ENCODE data around the gene GRIN3A. TPM values are rescaled to one million over a fixed set of nuclear protein-coding genes. Genes with fewer than 3 reads are reported as not detected.

The GRIN3A gene
- total and polyA plus RNA-seq, 9 of the 15 experiments (the other 6 are each of a cell fraction or from before 2014, with no cell fraction given): 0.01 to 0.03 TPM; not detected in 7

DNA sequence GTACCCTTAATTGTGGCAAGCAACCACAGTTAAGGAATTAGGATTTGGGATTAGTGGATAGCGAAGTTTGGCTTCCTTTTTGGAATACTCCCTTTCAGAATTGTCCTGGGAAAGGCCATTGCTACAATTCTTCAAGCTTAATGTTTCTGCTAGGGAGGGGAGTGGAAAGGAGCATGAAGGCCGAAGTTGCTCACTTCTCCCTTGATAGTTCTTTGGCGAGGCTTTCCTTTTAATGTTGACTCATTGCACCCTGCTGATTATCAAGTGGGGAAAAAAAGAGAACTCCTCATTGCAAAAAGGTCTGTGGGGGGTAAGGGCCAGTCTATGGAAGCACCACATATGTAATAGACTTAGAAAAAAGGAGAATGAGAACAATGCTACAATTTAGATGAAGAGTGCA lies 30.7 kb downstream of the GRIN3A start:
- no peak for FAIRE-seq
- POLR2A ChIA-PET: no interaction called here
- H3K4me3 ChIP-seq: no peak overlapping the region
- TF ChIP-seq, protein P1, sequence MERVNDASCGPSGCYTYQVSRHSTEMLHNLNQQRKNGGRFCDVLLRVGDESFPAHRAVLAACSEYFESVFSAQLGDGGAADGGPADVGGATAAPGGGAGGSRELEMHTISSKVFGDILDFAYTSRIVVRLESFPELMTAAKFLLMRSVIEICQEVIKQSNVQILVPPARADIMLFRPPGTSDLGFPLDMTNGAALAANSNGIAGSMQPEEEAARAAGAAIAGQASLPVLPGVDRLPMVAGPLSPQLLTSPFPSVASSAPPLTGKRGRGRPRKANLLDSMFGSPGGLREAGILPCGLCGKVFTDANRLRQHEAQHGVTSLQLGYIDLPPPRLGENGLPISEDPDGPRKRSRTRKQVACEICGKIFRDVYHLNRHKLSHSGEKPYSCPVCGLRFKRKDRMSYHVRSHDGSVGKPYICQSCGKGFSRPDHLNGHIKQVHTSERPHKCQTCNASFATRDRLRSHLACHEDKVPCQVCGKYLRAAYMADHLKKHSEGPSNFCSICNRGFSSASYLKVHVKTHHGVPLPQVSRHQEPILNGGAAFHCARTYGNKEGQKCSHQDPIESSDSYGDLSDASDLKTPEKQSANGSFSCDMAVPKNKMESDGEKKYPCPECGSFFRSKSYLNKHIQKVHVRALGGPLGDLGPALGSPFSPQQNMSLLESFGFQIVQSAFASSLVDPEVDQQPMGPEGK (CRISPR knock-in tag; IDR thresholded peaks at IDR 0.05; ENCODE audit: borderline replicate concordance): no peak
- TF ChIP-seq ZNF324 (CRISPR knock-in tag; IDR thresholded peaks at IDR 0.05) (no peak), CBFA2T2 (conservative IDR thresholded peaks at IDR 0.05) (no peak), ZNF589 (CRISPR knock-in tag; IDR thresholded peaks at IDR 0.05; ENCODE audit: low read depth) (no peak), ZNF583 (CRISPR knock-in tag; IDR thresholded peaks at IDR 0.05) (no peak), NFRKB (IDR thresholded peaks at IDR 0.05; ENCODE audit: low read depth) (no peak)
- TF ChIP-seq, protein P2, sequence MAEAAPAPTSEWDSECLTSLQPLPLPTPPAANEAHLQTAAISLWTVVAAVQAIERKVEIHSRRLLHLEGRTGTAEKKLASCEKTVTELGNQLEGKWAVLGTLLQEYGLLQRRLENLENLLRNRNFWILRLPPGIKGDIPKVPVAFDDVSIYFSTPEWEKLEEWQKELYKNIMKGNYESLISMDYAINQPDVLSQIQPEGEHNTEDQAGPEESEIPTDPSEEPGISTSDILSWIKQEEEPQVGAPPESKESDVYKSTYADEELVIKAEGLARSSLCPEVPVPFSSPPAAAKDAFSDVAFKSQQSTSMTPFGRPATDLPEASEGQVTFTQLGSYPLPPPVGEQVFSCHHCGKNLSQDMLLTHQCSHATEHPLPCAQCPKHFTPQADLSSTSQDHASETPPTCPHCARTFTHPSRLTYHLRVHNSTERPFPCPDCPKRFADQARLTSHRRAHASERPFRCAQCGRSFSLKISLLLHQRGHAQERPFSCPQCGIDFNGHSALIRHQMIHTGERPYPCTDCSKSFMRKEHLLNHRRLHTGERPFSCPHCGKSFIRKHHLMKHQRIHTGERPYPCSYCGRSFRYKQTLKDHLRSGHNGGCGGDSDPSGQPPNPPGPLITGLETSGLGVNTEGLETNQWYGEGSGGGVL (CRISPR knock-in tag; IDR thresholded peaks at IDR 0.05): no peak
- TF ChIP-seq, protein P3, sequence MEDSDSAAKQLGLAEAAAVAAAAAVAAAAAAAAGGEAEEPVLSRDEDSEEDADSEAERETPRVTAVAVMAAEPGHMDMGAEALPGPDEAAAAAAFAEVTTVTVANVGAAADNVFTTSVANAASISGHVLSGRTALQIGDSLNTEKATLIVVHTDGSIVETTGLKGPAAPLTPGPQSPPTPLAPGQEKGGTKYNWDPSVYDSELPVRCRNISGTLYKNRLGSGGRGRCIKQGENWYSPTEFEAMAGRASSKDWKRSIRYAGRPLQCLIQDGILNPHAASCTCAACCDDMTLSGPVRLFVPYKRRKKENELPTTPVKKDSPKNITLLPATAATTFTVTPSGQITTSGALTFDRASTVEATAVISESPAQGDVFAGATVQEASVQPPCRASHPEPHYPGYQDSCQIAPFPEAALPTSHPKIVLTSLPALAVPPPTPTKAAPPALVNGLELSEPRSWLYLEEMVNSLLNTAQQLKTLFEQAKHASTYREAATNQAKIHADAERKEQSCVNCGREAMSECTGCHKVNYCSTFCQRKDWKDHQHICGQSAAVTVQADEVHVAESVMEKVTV (CRISPR knock-in tag; IDR thresholded peaks at IDR 0.05): no peak

More for the DNA sequence above, 30.7 kb downstream of the GRIN3A start:
- H3K79me2 ChIP-seq (ENCODE audit: control insufficient read depth, insufficient read depth, low read length): no peaks in the 10 kb centered on the region
- WGBS (ENCODE audit: insufficient coverage, low coverage, missing lambda C conversion rate): 3% methylated on average over 3 of the region's 3 CpGs
- H3K9me1 ChIP-seq (ENCODE audit: control insufficient read depth, insufficient read depth, low read length): no peaks in the 10 kb centered on the region
- no TSS peak for BruUV-seq (replicated peaks)
- DNase-seq (ENCODE audit: extremely low read depth in 1 of 4, low spot score in 3 of 4) (no peak), ATAC-seq (no peak)
- no peaks in the 10 kb centered on the region for H3K9me3 ChIP-seq (replicated peaks; ENCODE audit: control insufficient read depth, insufficient read depth, low read depth, low read length)
- in situ Hi-C loops (cut with MboI) (loop anchor here (25.0 kb wide), 1 partner anchor 970 kb away; no protein-coding TSS in a partner anchor), intact Hi-C loops (cut with micrococcal nuclease) (no loop called here)
- H4K20me1 ChIP-seq (replicated peaks; ENCODE audit: control insufficient read depth, insufficient read depth, low read length): no peaks in the 10 kb centered on the region
- H3K27me3 ChIP-seq (ENCODE audit: control insufficient read depth in 2 of 2, insufficient read depth in 2 of 2, low read length in 2 of 2): no peaks in the 10 kb centered on the region
- H3K4me1 ChIP-seq (replicated peaks in 1 of 2; ENCODE audit: control insufficient read depth in 2 of 2, insufficient read depth in 2 of 2, low read length in 2 of 2): no peaks in the 10 kb centered on the region
- no peak overlapping the region for H3K9ac ChIP-seq (ENCODE audit: insufficient read depth in 1 of 2, low read depth in 2 of 2, low read length in 2 of 2)
- H3K27ac ChIP-seq (ENCODE audit: extremely low read depth, low read depth, low read length): no peak overlapping the region
- CTCF ChIA-PET (ENCODE audit: low intra/inter-chr PET ratio): no interaction called here
- H3K36me3 ChIP-seq (ENCODE audit: control insufficient read depth, insufficient read depth, low read length): no peaks in the 10 kb centered on the region
- no peak overlapping the region for H2AFZ ChIP-seq (ENCODE audit: low read depth, low read length)
- H3K4me2 ChIP-seq (ENCODE audit: insufficient read depth, low read length): no peak overlapping the region
